Prostate gland (tissue), 2 donors: ENCODE results near the gene TPP1. TPM values are rescaled to one million over a fixed set of nuclear protein-coding genes. Genes with fewer than 3 reads are reported as not detected.

Experiments
- DNase-seq: peaks from one replicate; pipeline ENCODE4 v3.0.0-alpha.2; 2019; ENCODE audit warnings: low spot score
- H3K27ac ChIP-seq, 2 donors: fragments of 200-600 bp; sonication (generic); 2 replicates each; pipeline ENCODE4 v1.5.1; 2017 to 2019
- H3K27me3 ChIP-seq: fragments of 200-600 bp; sonication (generic); replicated peaks from 2 replicates; pipeline ENCODE4 v1.5.1; 2019; ENCODE audit not compliant: insufficient read depth
- H3K36me3 ChIP-seq, 2 donors: fragments of 200-600 bp; sonication (generic); 1 replicate in 1 of 2; 2 replicates in 1 of 2; pipeline versions ENCODE4 v1.5.1 to v1.8.1; 2017 to 2019
- H3K4me1 ChIP-seq: fragments of 200-600 bp; sonication (generic); replicated peaks from 2 replicates; pipeline ENCODE4 v1.5.1; 2019
- H3K4me3 ChIP-seq, 2 donors: fragments of 200-600 bp; sonication (generic); 2 replicates each; pipeline ENCODE4 v1.5.1; 2017 to 2019
- H3K9me3 ChIP-seq: fragments of 200-600 bp; sonication (generic); 2 replicates; pipeline ENCODE4 v1.5.1; 2017
- POLR2A ChIP-seq: fragments of 450-650 bp; IDR thresholded peaks from one replicate; pipeline ENCODE4 v1.6.1; 2016; ENCODE audit warnings: antibody characterized with exemption, mild to moderate bottlenecking
- POLR2AphosphoS5 ChIP-seq: sonication (generic); formaldehyde crosslinking; IDR thresholded peaks from one replicate; pipeline ENCODE4 v1.6.1; 2017; ENCODE audit warnings: antibody characterized with exemption
- WGBS: methylation state at CpG from one replicate; pipeline ENCODE4 v1.1.5; 2018; 5-methylcytosine and 5-hydroxymethylcytosine counted together
- intact Hi-C: fragments of 100-400 bp; cut with DNase I; formaldehyde crosslinking; loops from one replicate; pipeline ENCODE4 v1.14.2; 2022
- total RNA-seq, 2 donors: library from RNA; depleted of rRNA; stranded (reverse); fragments of >200 nt; gene quantifications; one replicate each; pipeline ENCODE4 v1.1.0, GENCODE V29; 2016
- TF ChIP-seq, protein P1 (sequence below), 4 experiments: fragments of 200-600 bp in 2 of 4; fragments of 450-650 bp in 2 of 4; sonication (generic) in 2 of 4; IDR thresholded peaks; 1 replicate in 3 of 4; 2 replicates in 1 of 4; pipeline ENCODE4 v1.5.1; 2016 to 2019; ENCODE audit warnings: antibody characterized with exemption in 4 of 4, mild to moderate bottlenecking in 2 of 4, moderate library complexity in 2 of 4

The TPP1 gene
- total RNA-seq, 2 donors from 2014 or later, result 94.6 to 147 TPM

DNA sequence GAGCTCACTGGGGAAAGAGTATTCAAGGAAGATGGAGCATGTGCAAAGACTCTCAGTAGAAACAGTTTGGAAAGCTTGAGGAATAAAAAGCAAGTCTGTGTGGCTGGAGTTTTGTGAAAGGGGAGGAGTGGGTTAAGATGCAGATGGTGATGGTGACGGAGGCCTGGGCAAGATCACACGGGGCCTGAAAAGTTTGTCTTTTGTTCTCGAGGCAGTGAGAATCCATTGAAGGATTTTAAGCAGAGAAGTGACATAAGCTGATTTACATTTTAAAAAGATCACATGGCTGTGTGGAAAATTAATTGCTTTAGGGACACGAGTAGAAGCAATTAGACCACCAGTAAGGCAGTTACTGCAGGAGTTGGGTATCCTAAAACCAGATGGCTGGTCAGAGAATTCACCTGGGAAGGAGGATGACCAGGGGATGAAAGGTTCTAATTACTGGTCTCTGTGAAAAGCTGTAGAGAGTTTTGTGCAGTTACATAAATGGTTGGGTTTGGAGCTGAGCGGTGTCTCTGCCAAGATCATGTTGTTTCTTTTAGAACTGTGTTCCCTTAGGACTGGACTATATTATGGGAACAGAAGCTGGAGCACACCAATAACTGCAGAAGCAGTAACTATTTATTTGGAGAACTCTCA, 22.9 kb downstream of the TPP1 start:
- intact Hi-C loops, result loop anchor here (5.0 kb wide), 1 partner anchor 69 kb away; no protein-coding TSS in a partner anchor
- no peak for DNase-seq
- peak; percentile 33 for TF ChIP-seq POLR2AphosphoS5
- TF ChIP-seq POLR2A, result no peak
- TF ChIP-seq, protein P1, sequence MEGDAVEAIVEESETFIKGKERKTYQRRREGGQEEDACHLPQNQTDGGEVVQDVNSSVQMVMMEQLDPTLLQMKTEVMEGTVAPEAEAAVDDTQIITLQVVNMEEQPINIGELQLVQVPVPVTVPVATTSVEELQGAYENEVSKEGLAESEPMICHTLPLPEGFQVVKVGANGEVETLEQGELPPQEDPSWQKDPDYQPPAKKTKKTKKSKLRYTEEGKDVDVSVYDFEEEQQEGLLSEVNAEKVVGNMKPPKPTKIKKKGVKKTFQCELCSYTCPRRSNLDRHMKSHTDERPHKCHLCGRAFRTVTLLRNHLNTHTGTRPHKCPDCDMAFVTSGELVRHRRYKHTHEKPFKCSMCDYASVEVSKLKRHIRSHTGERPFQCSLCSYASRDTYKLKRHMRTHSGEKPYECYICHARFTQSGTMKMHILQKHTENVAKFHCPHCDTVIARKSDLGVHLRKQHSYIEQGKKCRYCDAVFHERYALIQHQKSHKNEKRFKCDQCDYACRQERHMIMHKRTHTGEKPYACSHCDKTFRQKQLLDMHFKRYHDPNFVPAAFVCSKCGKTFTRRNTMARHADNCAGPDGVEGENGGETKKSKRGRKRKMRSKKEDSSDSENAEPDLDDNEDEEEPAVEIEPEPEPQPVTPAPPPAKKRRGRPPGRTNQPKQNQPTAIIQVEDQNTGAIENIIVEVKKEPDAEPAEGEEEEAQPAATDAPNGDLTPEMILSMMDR (IDR thresholded peaks at IDR 0.05), result no peak
- 45% methylated on average over 5 of the region's 5 CpGs for WGBS
- Histone ChIP-seq H3K27me3 (no peaks in the 10 kb centered on the region), H3K27ac (peak overlapping the region; percentile 3 to 39), H3K4me1 (no peaks in the 10 kb centered on the region), H3K36me3 (peaks cover 7 to 21% of the 10 kb centered on the region in 2 donors), H3K4me3 (no peak overlapping the region), H3K9me3 (no peaks in the 10 kb centered on the region)

DNA sequence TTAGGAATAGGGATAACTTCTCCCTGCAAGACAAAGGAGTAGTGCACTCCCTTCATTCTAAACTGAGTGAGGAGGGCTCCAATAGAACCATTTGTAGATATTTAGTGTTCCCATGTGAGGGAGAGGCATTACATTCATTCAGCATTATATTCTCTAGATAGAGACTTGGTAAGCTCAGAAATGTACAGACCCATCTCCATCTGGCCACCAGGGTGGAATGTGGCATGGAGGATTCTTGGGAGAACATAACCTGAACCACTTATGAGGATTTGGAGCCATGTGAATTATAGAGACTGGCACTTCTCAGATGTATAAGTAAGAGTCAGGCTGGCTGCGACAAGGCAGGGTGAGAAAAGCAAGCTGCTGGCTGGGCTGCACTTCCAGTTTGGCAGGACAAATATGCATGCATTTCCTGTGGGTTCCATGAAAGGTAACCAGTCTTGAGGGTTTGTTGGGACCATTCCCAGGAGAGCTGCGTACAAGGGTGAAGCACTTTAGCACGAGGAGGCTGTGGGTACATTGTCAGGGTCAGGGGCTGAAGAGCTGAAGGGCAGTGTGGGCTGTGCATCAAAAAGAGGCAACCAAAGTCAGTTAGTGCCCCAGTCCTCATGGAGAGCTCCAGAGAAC, 25.0 kb downstream of the TPP1 start:
- Histone ChIP-seq H3K9me3 (no peaks in the 10 kb centered on the region), H3K4me1 (no peaks in the 10 kb centered on the region), H3K4me3 (no peak overlapping the region), H3K27ac (no peak overlapping the region), H3K36me3 (peaks cover 0 to under 1% of the 10 kb centered on the region in 2 donors), H3K27me3 (no peaks in the 10 kb centered on the region)
- TF ChIP-seq, protein P1 (IDR thresholded peaks at IDR 0.05), result no peak
- intact Hi-C loops, result no loop called here
- 67% methylated on average over 3 of the region's 3 CpGs for WGBS
- no peak for DNase-seq

DNA sequence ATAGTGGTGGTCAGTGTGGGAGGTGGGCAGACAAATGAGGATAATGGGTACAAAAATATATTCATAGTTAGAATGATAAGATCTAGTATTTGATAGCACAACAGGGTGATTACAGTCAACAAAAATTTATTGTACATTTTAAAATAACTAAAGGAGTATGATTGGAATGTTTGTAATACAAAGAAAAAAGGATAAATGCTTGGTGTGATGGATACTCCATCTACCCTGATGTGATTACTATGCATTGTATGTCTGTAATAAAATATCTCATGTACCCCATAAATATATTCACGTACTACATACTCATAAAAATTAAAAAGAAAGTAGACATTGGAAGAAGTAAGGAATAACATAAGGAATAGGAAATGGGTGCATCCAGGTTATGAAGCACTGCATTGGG, 31.2 kb downstream of the TPP1 start:
- H3K4me3 ChIP-seq, result no peak overlapping the region
- no peaks in the 10 kb centered on the region for H3K9me3 ChIP-seq
- H3K36me3 ChIP-seq, result no peaks in the 10 kb centered on the region
- no peaks in the 10 kb centered on the region for H3K4me1 ChIP-seq
- WGBS, result 52% methylated on average over 1 of the region's 1 CpG
- no peak for TF ChIP-seq POLR2A
- TF ChIP-seq, protein P1 (IDR thresholded peaks at IDR 0.05), result no peak
- TF ChIP-seq POLR2AphosphoS5, result no peak
- no peak for DNase-seq
- H3K27me3 ChIP-seq, result no peaks in the 10 kb centered on the region
- no peak overlapping the region for H3K27ac ChIP-seq
- intact Hi-C loops, result no loop called here

DNA sequence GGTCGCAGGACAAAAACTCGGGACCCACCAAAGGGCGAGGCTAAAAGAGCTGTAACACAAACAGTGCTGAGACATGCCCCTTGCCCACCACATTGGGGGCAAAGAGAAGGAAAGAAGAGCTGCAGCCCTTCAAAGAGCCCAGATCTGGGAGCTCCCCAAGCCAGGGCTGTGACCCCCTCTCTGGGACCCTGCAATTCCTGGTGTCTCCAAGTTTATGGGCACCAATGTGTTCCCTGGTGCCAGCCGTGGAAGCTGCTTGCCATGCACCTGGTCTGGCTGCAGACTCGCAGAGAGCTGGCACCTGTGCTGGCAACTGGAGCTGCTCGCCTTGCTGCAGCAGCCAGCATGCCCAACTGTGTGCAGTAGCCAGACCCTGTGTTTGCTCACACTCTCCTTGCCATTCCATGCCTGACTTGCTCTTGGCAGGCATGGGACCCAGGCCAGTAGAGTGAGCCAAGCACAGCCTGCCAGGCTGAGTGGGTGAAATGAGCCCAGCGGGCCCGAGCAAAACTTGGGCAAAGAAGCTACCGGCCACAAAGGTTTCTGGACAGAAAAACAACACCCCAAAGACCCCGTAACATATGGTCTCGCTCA, 31.8 kb downstream of the TPP1 start:
- H3K4me3 ChIP-seq, result no peak overlapping the region
- no peaks in the 10 kb centered on the region for H3K9me3 ChIP-seq
- no peak overlapping the region for H3K27ac ChIP-seq
- 60% methylated on average over 11 of the region's 11 CpGs for WGBS
- TF ChIP-seq POLR2A, result no peak
- TF ChIP-seq POLR2AphosphoS5, result peak; percentile 42
- TF ChIP-seq, protein P1 (IDR thresholded peaks at IDR 0.05), result no peak
- no peaks in the 10 kb centered on the region for H3K36me3 ChIP-seq
- H3K4me1 ChIP-seq, result no peaks in the 10 kb centered on the region
- intact Hi-C loops, result no loop called here
- DNase-seq, result peak; percentile 51
- no peaks in the 10 kb centered on the region for H3K27me3 ChIP-seq
